Activated T-cell treated with anti-CD3 and anti-CD28 coated beads, Interleukin-2, amount 50 U/mL, for 4 hours (primary cell): ENCODE data around the gene ARHGAP32. TPM values are rescaled to one million over a fixed set of nuclear protein-coding genes. Genes with fewer than 3 reads are reported as not detected.
"Not testable (repeated sequence)": the region's sequence is repeated elsewhere in the genome, so short reads cannot be mapped to it uniquely, and the experiment has no call there.

ENCODE experiments used
- ATAC-seq, 2 donors: fragments of 200-7000 bp; cut with Tn5 transposase; one replicate each; pipeline ENCODE4 v1.10.0; 2021
- DNase-seq: peaks from one replicate; pipeline ENCODE4 v3.0.0-alpha.2; 2020
- H3K27me3 Mint-ChIP-seq: one replicate; pipeline ENCODE4 v1.8.0; 2021; ENCODE audit warnings: low read depth, mixed read lengths
- H3K36me3 Mint-ChIP-seq: one replicate; pipeline ENCODE4 v1.8.0; 2022; ENCODE audit warnings: mixed read lengths; ENCODE audit not compliant: insufficient read depth
- H3K4me1 Mint-ChIP-seq: one replicate; pipeline ENCODE4 v1.8.0; 2021; ENCODE audit warnings: low read depth, mixed read lengths
- H3K4me3 Mint-ChIP-seq: one replicate; pipeline ENCODE4 v1.8.0; 2021; ENCODE audit warnings: mild to moderate bottlenecking, moderate library complexity, mixed read lengths
- H3K9me3 Mint-ChIP-seq: one replicate; pipeline ENCODE4 v1.8.0; 2021; ENCODE audit warnings: mixed read lengths
- total RNA-seq, 3 donors: library from RNA; stranded (reverse); gene quantifications; one replicate each; pipeline ENCODE4 v1.2.1, GENCODE V29; 2021

ARHGAP32 gene
- total RNA-seq, 3 donors from 2014 or later, result 2.2 to 4.2 (median 3.2) TPM

DNA sequence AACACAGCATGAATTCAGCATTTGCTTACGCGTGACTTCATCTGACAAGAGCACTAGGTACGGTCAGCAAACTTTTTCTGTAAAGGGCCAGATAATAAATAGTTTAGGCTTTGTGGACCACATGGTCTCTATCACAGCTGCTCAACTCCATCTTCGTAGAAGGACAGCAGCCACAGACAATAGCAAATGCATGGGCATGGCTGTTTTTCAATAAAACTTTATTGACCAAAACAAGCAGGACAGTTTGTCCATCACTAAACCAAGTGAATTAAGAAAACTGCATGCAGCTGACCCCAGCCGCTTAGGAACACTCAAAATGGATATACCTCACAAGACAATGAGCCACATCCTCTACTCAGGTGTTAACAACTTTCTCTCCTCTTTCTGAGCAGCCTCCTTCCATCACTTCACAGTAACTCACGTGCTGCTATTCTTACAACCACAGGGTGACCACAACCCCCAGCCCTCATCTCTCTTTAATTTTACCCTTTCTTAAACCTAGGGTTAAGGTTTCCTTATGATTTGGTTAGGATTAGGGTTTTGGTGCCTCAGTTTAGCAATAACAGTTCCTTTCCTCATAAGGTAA, 22.7 kb upstream of the ARHGAP32 start:
- no peaks in the 10 kb centered on the region for H3K27me3 Mint-ChIP-seq
- no peak overlapping the region for H3K4me3 Mint-ChIP-seq
- DNase-seq (no peak), ATAC-seq (no peak)
- peaks cover 2% of the 10 kb centered on the region for H3K4me1 Mint-ChIP-seq
- no peaks in the 10 kb centered on the region for H3K9me3 Mint-ChIP-seq
- H3K36me3 Mint-ChIP-seq, result no peaks in the 10 kb centered on the region

DNA sequence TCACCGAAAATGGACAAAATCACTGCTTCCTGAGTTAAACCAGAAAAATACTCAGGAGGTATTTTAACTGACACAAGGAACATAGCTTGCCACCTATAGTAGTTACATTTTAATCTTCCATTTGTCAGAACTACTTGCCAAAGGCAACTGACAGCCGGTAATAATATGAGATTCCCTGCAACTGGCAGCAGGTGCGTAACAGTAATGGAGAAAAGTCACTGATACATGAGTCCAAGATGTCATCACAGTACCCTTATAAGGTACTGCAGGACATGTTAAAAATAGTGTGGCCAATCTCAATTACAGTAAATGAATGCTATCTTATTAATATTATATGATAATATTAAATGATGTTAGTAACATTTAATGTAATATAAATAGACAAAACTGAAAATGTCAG, 21.1 kb upstream of the ARHGAP32 start:
- no peaks in the 10 kb centered on the region for H3K27me3 Mint-ChIP-seq
- no peaks in the 10 kb centered on the region for H3K9me3 Mint-ChIP-seq
- peaks cover 2% of the 10 kb centered on the region for H3K4me1 Mint-ChIP-seq
- DNase-seq (no peak), ATAC-seq (no peak)
- H3K4me3 Mint-ChIP-seq, result no peak overlapping the region
- H3K36me3 Mint-ChIP-seq, result no peaks in the 10 kb centered on the region

DNA sequence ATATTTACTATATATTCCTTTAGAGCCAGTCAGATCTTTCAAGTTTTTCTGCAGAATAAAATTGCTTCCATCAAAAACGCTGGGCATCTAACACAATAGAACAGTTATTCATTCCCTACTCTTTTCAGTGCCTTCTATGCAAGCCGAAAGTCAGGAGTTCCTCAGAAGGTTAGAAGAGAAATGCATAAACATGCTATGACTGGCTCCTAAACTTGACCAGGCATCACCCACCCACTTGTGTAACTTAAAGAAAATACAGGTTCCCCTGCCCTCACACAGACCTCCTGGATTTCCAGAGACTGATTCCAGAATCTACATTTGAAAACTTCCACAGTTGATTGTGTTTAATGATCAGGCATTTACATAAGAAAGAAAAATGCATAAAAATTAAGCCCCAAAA, 19.3 kb upstream of the ARHGAP32 start:
- Mint-ChIP-seq H3K27me3 (peaks cover 5% of the 10 kb centered on the region), H3K4me3 (no peak overlapping the region), H3K36me3 (no peaks in the 10 kb centered on the region), H3K9me3 (no peaks in the 10 kb centered on the region), H3K4me1 (peaks cover 2% of the 10 kb centered on the region)
- no peak for DNase-seq
- ATAC-seq, result no peak

DNA sequence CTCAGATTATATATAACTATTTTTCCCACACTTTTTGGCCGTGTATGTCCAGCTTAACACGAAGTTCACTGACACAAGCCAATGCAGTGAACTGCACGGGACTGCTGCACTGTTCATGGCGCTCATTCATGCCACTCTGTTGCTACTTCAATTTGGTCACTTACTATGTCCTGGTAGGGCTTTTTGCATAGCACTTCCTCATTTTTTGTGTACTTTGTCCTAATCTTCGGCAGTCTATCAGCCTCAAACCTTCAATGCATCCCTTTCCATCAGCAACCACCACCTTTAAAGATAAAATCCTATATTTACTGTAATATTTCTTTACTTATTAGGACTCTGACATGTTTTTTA, 18.7 kb upstream of the ARHGAP32 start:
- DNase-seq, result no peak
- Mint-ChIP-seq H3K4me3 (no peak overlapping the region), H3K4me1 (peaks cover 2% of the 10 kb centered on the region), H3K9me3 (no peaks in the 10 kb centered on the region), H3K36me3 (no peaks in the 10 kb centered on the region), H3K27me3 (peaks cover 5% of the 10 kb centered on the region)
- no peak for ATAC-seq

GRCh38 chr11:129209891-129210830, 18.0 kb upstream of the ARHGAP32 start:
- Mint-ChIP-seq H3K9me3 (no peaks in the 10 kb centered on the region), H3K27me3 (peaks cover 5% of the 10 kb centered on the region), H3K4me3 (no peak overlapping the region), H3K4me1 (peaks cover 2% of the 10 kb centered on the region), H3K36me3 (no peaks in the 10 kb centered on the region)
- ATAC-seq, result no peak
- no peak for DNase-seq

DNA sequence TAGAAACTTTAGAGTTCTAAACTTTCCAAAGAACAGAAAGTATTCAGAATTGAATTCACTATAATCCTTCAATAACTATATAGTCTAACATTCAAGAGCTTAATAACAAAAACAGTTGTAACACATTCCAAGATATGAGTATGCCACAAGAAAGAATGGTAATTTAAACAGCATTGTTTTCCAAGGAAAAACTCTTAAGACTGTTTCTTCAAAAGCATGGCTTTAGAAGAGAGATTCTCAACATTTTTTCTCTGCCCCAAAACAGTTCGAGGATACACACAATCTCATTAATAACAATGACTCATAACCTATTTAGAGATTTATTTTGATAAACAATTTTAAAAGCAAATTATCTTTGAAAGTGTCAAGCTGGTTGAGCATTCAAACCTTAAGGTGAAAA, 16.7 kb upstream of the ARHGAP32 start:
- Mint-ChIP-seq H3K27me3 (peaks cover 5% of the 10 kb centered on the region), H3K4me1 (no peaks in the 10 kb centered on the region), H3K4me3 (no peak overlapping the region), H3K9me3 (no peaks in the 10 kb centered on the region), H3K36me3 (no peaks in the 10 kb centered on the region)
- DNase-seq, result no peak
- ATAC-seq, result no peak

GRCh38 chr11:129204150-129204838, 12.2 kb upstream of the ARHGAP32 start:
- ATAC-seq, result no peak
- no peak for DNase-seq
- Mint-ChIP-seq H3K9me3 (no peaks in the 10 kb centered on the region), H3K4me3 (no peak overlapping the region), H3K4me1 (peaks cover 2% of the 10 kb centered on the region), H3K27me3 (peaks cover 5% of the 10 kb centered on the region), H3K36me3 (no peaks in the 10 kb centered on the region)

DNA sequence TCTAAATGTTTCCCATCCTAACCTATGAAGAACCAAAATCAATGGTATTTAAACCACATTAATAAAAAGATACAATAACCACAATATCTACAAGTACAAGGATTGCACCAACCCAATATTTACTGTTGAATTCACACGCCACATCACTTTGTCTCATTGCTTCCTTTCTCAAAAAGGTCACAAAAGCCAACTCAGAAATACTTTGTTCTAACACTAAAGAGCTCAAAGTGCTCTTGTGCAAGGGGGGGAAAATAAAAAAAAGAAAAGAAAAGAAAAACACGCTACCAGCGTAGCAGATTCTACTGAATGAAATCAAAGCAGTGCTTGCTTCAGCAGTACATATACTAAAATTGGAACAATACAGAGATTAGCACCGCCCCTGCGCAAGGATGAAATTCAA, 10.5 kb upstream of the ARHGAP32 start:
- Mint-ChIP-seq H3K9me3 (peaks cover 10% of the 10 kb centered on the region), H3K4me3 (no peak overlapping the region), H3K36me3 (no peaks in the 10 kb centered on the region), H3K4me1 (peaks cover 2% of the 10 kb centered on the region), H3K27me3 (peaks cover 5% of the 10 kb centered on the region)
- no peak for ATAC-seq
- DNase-seq, result no peak

- no peak for DNase-seq
- H3K4me1 Mint-ChIP-seq, result no peaks in the 10 kb centered on the region
- no peak overlapping the region for H3K4me3 Mint-ChIP-seq
- H3K27me3 Mint-ChIP-seq, result no peaks in the 10 kb centered on the region
- no peaks in the 10 kb centered on the region for H3K36me3 Mint-ChIP-seq
- ATAC-seq, result no peak
- H3K9me3 Mint-ChIP-seq, result peaks cover 10% of the 10 kb centered on the region
Measured at GRCh38 chr11:129195682-129196081, 3.6 kb upstream of the ARHGAP32 start.

- H3K9me3 Mint-ChIP-seq, result peaks cover 6% of the 10 kb centered on the region
- ATAC-seq (no peak), DNase-seq (no peak)
- H3K36me3 Mint-ChIP-seq, result peaks cover 5% of the 10 kb centered on the region
- H3K27me3 Mint-ChIP-seq, result no peaks in the 10 kb centered on the region
- no peak overlapping the region for H3K4me3 Mint-ChIP-seq
- H3K4me1 Mint-ChIP-seq, result no peaks in the 10 kb centered on the region
Measured at GRCh38 chr11:129191649-129192048, 476 bp downstream of the ARHGAP32 start.

DNA sequence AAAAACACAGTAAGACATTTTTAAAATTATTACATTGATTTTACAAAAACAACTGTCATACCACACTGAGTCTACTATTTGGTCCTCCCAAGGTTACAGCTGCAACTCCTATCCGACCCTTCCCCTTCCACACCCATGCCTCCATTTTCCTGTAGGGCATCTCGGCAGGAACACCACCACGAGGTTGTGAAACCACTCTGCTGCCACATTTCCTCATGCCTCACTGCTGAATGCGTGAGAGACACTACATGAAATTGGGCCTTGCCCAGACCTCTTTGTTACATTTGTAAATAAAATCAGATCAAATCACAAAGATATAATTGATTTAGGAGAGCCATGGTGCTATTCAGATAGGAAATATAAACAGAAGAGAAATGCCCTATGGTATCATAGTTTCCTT, 2.0 kb downstream of the ARHGAP32 start:
- peaks cover 5% of the 10 kb centered on the region for H3K36me3 Mint-ChIP-seq
- ATAC-seq, result no peak
- peaks cover 11% of the 10 kb centered on the region for H3K9me3 Mint-ChIP-seq
- H3K4me1 Mint-ChIP-seq, result no peaks in the 10 kb centered on the region
- no peak overlapping the region for H3K4me3 Mint-ChIP-seq
- H3K27me3 Mint-ChIP-seq, result no peaks in the 10 kb centered on the region
- DNase-seq, result no peak

DNA sequence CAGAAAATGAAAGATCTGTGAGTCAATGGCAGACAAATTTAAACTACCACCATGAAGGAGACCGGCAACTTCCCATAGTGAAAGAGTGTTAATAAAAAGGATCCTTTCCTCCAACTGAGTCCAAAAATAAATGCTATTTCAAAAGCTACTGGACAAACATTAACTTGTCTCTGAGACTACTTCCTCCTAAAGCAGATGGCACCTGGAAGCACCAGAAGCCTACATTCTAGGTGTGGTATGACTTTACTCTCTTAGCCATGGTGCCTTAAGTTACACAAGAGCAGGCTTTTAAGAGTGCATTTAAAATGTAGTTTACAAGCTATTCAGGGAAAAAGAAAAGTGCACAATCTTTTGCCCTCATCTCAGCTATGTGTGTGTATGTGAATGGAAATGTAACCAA, 2.5 kb downstream of the ARHGAP32 start:
- DNase-seq (no peak), ATAC-seq (no peak)
- no peak overlapping the region for H3K4me3 Mint-ChIP-seq
- H3K4me1 Mint-ChIP-seq, result no peaks in the 10 kb centered on the region
- H3K27me3 Mint-ChIP-seq, result no peaks in the 10 kb centered on the region
- peaks cover 5% of the 10 kb centered on the region for H3K36me3 Mint-ChIP-seq
- H3K9me3 Mint-ChIP-seq, result peaks cover 11% of the 10 kb centered on the region

DNA sequence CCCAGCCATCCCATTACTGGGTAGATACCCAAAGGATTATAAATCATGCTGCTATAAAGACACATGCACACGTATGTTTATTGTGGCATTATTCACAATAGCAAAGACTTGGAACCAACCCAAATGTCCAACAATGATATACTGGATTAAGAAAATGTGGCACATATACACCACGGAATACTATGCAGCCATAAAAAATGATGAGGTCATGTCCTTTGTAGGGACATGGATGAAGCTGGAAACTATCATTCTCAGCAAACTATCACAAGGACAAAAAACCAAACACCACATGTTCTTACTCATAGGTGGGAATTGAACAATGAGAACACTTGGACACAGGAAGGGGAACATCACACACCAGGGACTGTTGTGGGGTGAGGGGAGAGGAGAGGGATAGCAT, 7.0 kb downstream of the ARHGAP32 start:
- H3K36me3 Mint-ChIP-seq, ATAC-seq, H3K4me3 Mint-ChIP-seq, DNase-seq, H3K27me3 Mint-ChIP-seq, H3K4me1 Mint-ChIP-seq: not testable (repeated sequence)
- H3K9me3 Mint-ChIP-seq, result peaks cover 11% of the 10 kb centered on the region

- DNase-seq (no peak), ATAC-seq (no peak)
- H3K4me1 Mint-ChIP-seq, result no peaks in the 10 kb centered on the region
- H3K36me3 Mint-ChIP-seq, result peaks cover 5% of the 10 kb centered on the region
- no peak overlapping the region for H3K4me3 Mint-ChIP-seq
- H3K9me3 Mint-ChIP-seq, result peaks cover 11% of the 10 kb centered on the region
- no peaks in the 10 kb centered on the region for H3K27me3 Mint-ChIP-seq
Measured at GRCh38 chr11:129184581-129184980, 7.5 kb downstream of the ARHGAP32 start.

DNA sequence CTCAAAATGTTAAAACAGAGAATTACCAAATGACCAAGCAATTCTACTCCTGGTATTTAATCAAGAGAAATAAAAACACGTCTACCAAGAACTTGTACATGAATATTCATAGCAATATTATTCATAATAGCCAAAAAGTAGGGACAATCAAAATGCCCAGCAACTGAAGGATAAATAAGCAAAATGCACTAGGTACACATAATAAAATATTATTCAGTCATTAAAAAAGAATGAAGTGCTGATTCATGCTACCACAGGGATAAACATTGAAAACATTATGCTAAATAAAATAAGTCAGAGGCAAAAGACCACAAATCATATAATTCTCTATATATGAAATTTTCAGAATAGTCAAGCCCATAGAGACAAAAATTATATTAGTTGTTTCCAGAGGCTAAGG, 24.8 kb downstream of the ARHGAP32 start:
- Mint-ChIP-seq H3K27me3 (no peaks in the 10 kb centered on the region), H3K4me1 (peaks cover 2% of the 10 kb centered on the region), H3K4me3 (no peak overlapping the region), H3K36me3 (peaks cover 5% of the 10 kb centered on the region), H3K9me3 (peaks cover 44% of the 10 kb centered on the region)
- ATAC-seq (no peak), DNase-seq (no peak)
